OCI-LY7 (cell line): Measurements from ENCODE around the gene SCN3A. TPM values are rescaled to one million over a fixed set of nuclear protein-coding genes. Genes with fewer than 3 reads are reported as not detected.

Source experiments
- BruUV-seq: library from RNA; stranded (reverse); fragments of 400-500 nt; replicated peaks from 2 replicates; lab custom pipeline; 2021; lab: Mats Ljungman, UMichigan
- CTCF ChIA-PET: fragments of 300-600 bp; sonication (Branson Sonifier 250); formaldehyde crosslinking; loops from one replicate; lab custom pipeline; 2022; ENCODE audit warnings: antibody characterized with exemption; ENCODE audit not compliant: unreplicated experiment; lab: Charles Lee
- POLR2A ChIA-PET: fragments of 300-600 bp; sonication (Branson Sonifier 250); formaldehyde crosslinking; loops from one replicate; lab custom pipeline; 2022; ENCODE audit warnings: antibody characterized with exemption; lab: Charles Lee
- DNase-seq: peaks from one replicate; pipeline ENCODE4 v3.0.0-alpha.2; 2015; ENCODE audit warnings: low spot score
- H2AFZ ChIP-seq: fragments of 200-600 bp; sonication (generic), shearing (Covaris generic); 2 replicates; pipeline ENCODE4 v1.6.1; 2014; ENCODE audit warnings: mild to moderate bottlenecking, antibody characterized with exemption, low read length, moderate library complexity
- H3K27ac ChIP-seq: fragments of 200-600 bp; sonication (generic); 2 replicates; pipeline ENCODE4 v1.5.1; 2014; ENCODE audit warnings: mixed run types, low read depth, mild to moderate bottlenecking, moderate library complexity, low read length, inconsistent platforms; ENCODE audit not compliant: poor library complexity, severe bottlenecking
- H3K36me3 ChIP-seq: fragments of 200-600 bp; sonication (generic); 2 replicates; pipeline ENCODE4 v1.6.1; 2014; ENCODE audit warnings: mild to moderate bottlenecking, antibody characterized with exemption, low read length, moderate library complexity, mixed read lengths; ENCODE audit not compliant: insufficient read depth
- H3K4me1 ChIP-seq: fragments of 200-600 bp; sonication (generic); 2 replicates; pipeline ENCODE4 v1.5.1; 2014; ENCODE audit warnings: mild to moderate bottlenecking, low read length; ENCODE audit not compliant: insufficient read depth, poor library complexity, severe bottlenecking
- H3K4me2 ChIP-seq: fragments of 200-600 bp; sonication (generic); 2 replicates; pipeline ENCODE4 v1.6.1; 2014; ENCODE audit warnings: mild to moderate bottlenecking, low read length
- H3K4me3 ChIP-seq: fragments of 200-600 bp; sonication (generic); 2 replicates; pipeline ENCODE4 v1.5.1; 2014; ENCODE audit warnings: mild to moderate bottlenecking, low read depth, low read length; ENCODE audit not compliant: poor library complexity, severe bottlenecking
- H3K79me2 ChIP-seq: fragments of 200-600 bp; sonication (generic); 2 replicates; pipeline ENCODE4 v1.6.1; 2016; ENCODE audit warnings: low read depth, mild to moderate bottlenecking, low read length, moderate library complexity, mixed read lengths; ENCODE audit not compliant: insufficient read depth
- H3K9me2 ChIP-seq: fragments of 200-600 bp; sonication (generic); 2 replicates; pipeline ENCODE4 v1.6.1; 2016; ENCODE audit warnings: mild to moderate bottlenecking, low read length, mixed read lengths; ENCODE audit not compliant: insufficient read depth
- H3K9me3 ChIP-seq: fragments of 200-600 bp; sonication (generic); 2 replicates; pipeline ENCODE4 v1.6.1; 2014; ENCODE audit warnings: mild to moderate bottlenecking, mixed run types, low read length, mixed read lengths
- H4K20me1 ChIP-seq: fragments of 200-600 bp; sonication (generic); 2 replicates; pipeline ENCODE4 v1.6.1; 2014; ENCODE audit warnings: mild to moderate bottlenecking, antibody characterized with exemption, low read length, moderate library complexity, mixed read lengths; ENCODE audit not compliant: insufficient read depth
- EZH2phosphoT487 ChIP-seq: fragments of 200-600 bp; sonication (generic); IDR thresholded peaks from 2 replicates; pipeline ENCODE4 v1.6.1; 2018; ENCODE audit warnings: low read depth, borderline replicate concordance, mild to moderate bottlenecking, mixed run types, antibody characterized with exemption, low read length, moderate library complexity, mixed read lengths
- intact Hi-C: fragments of 100-400 bp; cut with micrococcal nuclease; formaldehyde crosslinking; loops from one replicate; pipeline ENCODE4 v1.10.0; 2022; ENCODE audit not compliant: unreplicated experiment
- total RNA-seq, 2 experiments: library from RNA; depleted of rRNA in 1 of 2; stranded (reverse); fragments of >200 nt in 1 of 2; shearing (Covaris generic) in 1 of 2; gene quantifications; 2 replicates each; pipeline ENCODE4 v1.2.3, GENCODE V29; 2014 to 2022
- TF ChIP-seq, protein P1 (sequence below): fragments of 200-600 bp; sonication (generic); conservative IDR thresholded peaks from 2 replicates; pipeline ENCODE4 v1.5.1; 2014; ENCODE audit warnings: mild to moderate bottlenecking, antibody characterized with exemption, low read length, moderate library complexity, mixed read lengths

Gene SCN3A
- total RNA-seq, 2 experiments from 2014 or later = 7.1 to 8.0 TPM

DNA sequence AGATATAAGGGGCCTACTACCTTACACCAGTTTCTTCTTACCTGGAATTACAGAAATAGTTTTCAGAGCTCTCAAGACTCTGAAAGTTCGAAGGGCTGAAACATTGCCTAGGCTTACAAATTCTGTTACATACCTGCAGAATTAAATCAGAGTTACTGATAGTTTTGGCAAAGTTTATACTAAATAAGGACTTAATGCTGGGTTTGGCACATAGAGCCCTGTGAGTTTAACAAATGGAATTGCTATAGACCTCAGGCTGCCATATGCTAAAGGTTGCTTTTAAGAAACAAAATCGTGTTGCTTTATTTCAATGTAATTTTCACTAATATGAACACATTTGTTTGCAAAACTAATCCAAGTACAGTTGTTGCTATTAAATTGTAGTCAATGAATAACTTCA lies 40.1 kb downstream of the SCN3A start:
- no TSS peak for BruUV-seq
- H3K27ac ChIP-seq = no peak overlapping the region
- H3K4me1 ChIP-seq = no peaks in the 10 kb centered on the region
- no peak overlapping the region for H2AFZ ChIP-seq
- no peaks in the 10 kb centered on the region for H3K79me2 ChIP-seq
- no peak overlapping the region for H3K4me3 ChIP-seq
- intact Hi-C loops = loop anchor here (10.0 kb wide), 1 partner anchor 859 kb away; no protein-coding TSS in a partner anchor
- CTCF ChIA-PET = no interaction called here
- no peaks in the 10 kb centered on the region for H3K9me3 ChIP-seq
- no peaks in the 10 kb centered on the region for H3K9me2 ChIP-seq
- TF ChIP-seq, protein P1, sequence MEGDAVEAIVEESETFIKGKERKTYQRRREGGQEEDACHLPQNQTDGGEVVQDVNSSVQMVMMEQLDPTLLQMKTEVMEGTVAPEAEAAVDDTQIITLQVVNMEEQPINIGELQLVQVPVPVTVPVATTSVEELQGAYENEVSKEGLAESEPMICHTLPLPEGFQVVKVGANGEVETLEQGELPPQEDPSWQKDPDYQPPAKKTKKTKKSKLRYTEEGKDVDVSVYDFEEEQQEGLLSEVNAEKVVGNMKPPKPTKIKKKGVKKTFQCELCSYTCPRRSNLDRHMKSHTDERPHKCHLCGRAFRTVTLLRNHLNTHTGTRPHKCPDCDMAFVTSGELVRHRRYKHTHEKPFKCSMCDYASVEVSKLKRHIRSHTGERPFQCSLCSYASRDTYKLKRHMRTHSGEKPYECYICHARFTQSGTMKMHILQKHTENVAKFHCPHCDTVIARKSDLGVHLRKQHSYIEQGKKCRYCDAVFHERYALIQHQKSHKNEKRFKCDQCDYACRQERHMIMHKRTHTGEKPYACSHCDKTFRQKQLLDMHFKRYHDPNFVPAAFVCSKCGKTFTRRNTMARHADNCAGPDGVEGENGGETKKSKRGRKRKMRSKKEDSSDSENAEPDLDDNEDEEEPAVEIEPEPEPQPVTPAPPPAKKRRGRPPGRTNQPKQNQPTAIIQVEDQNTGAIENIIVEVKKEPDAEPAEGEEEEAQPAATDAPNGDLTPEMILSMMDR = no peak
- POLR2A ChIA-PET = interaction anchor here (0.6 to 0.9 kb wide), 2 partner anchors 21 to 405 kb away, joined by 3 read pairs; no protein-coding TSS in a partner anchor
- DNase-seq = no peak
- peaks cover 17% of the 10 kb centered on the region for H3K36me3 ChIP-seq
- H3K4me2 ChIP-seq = no peak overlapping the region
- no peaks in the 10 kb centered on the region for H4K20me1 ChIP-seq

DNA sequence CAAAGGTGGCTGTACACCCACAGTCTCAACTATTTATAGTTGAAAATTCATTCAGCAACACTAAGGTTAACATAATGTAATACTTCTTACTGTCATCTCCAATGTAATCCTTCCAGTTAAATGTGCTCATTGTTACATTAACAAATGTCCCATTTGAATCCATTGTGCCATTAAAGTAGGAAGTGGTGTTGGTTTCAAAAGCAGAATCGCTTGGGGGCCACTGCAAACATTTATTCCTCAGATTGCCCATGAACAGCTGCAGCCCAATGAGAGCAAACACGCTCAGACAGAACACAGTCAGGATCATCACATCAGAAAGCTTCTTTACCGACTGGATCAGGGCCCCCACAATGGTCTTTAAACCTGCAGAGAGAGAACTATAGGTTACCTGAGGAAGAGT lies 41.4 kb downstream of the SCN3A start:
- H3K9me2 ChIP-seq = no peaks in the 10 kb centered on the region

DNA sequence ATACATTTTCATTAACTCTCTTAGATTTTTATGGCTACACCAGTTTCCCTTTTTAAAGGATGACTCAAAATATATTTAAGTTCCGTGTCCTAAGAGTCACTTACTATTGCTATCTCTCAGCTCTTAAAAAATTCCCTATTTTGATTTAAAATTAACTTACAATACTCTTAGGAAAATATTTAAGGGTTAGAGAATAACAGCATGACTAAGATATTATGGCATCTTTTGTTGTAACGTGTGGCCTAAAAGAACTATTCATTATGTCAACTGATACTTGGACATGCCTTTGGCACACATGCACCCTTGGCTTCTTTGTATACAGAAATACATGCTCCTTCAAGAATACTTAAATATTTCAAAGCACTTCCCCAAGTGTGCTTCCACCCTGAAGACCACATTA lies 42.3 kb downstream of the SCN3A start:
- intact Hi-C loops = loop anchor here (10.0 kb wide), 1 partner anchor 857 kb away; no protein-coding TSS in a partner anchor
- ChIA-PET CTCF (no interaction called here), POLR2A (interaction anchor here (0.7 to 1.2 kb wide), 2 partner anchors 9 to 37 kb away, joined by 3 to 4 read pairs; no protein-coding TSS in a partner anchor)
- BruUV-seq = no TSS peak
- no peak overlapping the region for H3K4me2 ChIP-seq
- DNase-seq = no peak
- peaks cover 17% of the 10 kb centered on the region for H3K36me3 ChIP-seq
- H3K9me3 ChIP-seq = no peaks in the 10 kb centered on the region
- no peaks in the 10 kb centered on the region for H4K20me1 ChIP-seq
- no peak overlapping the region for H2AFZ ChIP-seq
- H3K4me3 ChIP-seq = no peak overlapping the region
- H3K4me1 ChIP-seq = no peaks in the 10 kb centered on the region
- no peaks in the 10 kb centered on the region for H3K79me2 ChIP-seq
- no peaks in the 10 kb centered on the region for H3K9me2 ChIP-seq
- TF ChIP-seq EZH2phosphoT487 = no peak
- no peak overlapping the region for H3K27ac ChIP-seq

More for the DNA sequence above, 41.4 kb downstream of the SCN3A start:
- no peak for TF ChIP-seq EZH2phosphoT487
- TF ChIP-seq, protein P1 = no peak
- no TSS peak for BruUV-seq
- no peak overlapping the region for H3K4me3 ChIP-seq
- H3K4me1 ChIP-seq = no peaks in the 10 kb centered on the region
- ChIA-PET POLR2A (interaction anchor here (1.2 kb wide), 1 partner anchor 8 kb away, joined by 4 read pairs; no protein-coding TSS in a partner anchor), CTCF (no interaction called here)
- no peak overlapping the region for H2AFZ ChIP-seq
- no peak overlapping the region for H3K4me2 ChIP-seq
- intact Hi-C loops = loop anchor here (10.0 kb wide), 1 partner anchor 858 kb away; no protein-coding TSS in a partner anchor
- no peak for DNase-seq
- peaks cover 17% of the 10 kb centered on the region for H3K36me3 ChIP-seq
- H3K27ac ChIP-seq = no peak overlapping the region
- H4K20me1 ChIP-seq = no peaks in the 10 kb centered on the region
- no peaks in the 10 kb centered on the region for H3K79me2 ChIP-seq
- no peaks in the 10 kb centered on the region for H3K9me3 ChIP-seq
